Adrenal gland (tissue), 12 donors: Measurements from ENCODE around the gene OPCML. TPM values are rescaled to one million over a fixed set of nuclear protein-coding genes. Genes with fewer than 3 reads are reported as not detected.

ENCODE experiments used
- DNase-seq, 7 donors: peaks; one replicate each; pipeline ENCODE4 v3.0.0-alpha.2; 2019 to 2020
- H3K27ac ChIP-seq, 5 donors: fragments of 200-600 bp; sonication (generic) in 4 of 5; 1 replicate in 3 of 5; 2 replicates in 2 of 5; pipeline versions ENCODE4 v1.5.1 to v1.8.0; 2016 to 2020; ENCODE audit warnings: mild to moderate bottlenecking in 1 of 5
- H3K27me3 ChIP-seq: fragments of 200-600 bp; 2 replicates; pipeline ENCODE4 v1.8.0; 2021
- H3K36me3 ChIP-seq, 2 donors: fragments of 200-600 bp; replicated peaks in 1 of 2; 1 replicate in 1 of 2; 2 replicates in 1 of 2; pipeline versions ENCODE4 v1.5.1 to v1.8.0; 2018 to 2022
- H3K4me1 ChIP-seq, 2 donors: fragments of 200-600 bp; replicated peaks in 1 of 2; 1 replicate in 1 of 2; 2 replicates in 1 of 2; pipeline versions ENCODE4 v1.5.1 to v1.8.0; 2018 to 2021
- H3K4me3 ChIP-seq, 4 donors: fragments of 200-600 bp; sonication (generic) in 3 of 4; one replicate each; pipeline ENCODE4 v1.5.1; 2016 to 2018
- H3K9me3 ChIP-seq, 3 donors: fragments of 200-600 bp; sonication (generic) in 1 of 3; replicated peaks in 1 of 3; 1 replicate in 2 of 3; 2 replicates in 1 of 3; pipeline versions ENCODE4 v1.5.1 to v1.8.0; 2016 to 2021
- POLR2A ChIP-seq, 2 donors: fragments of 450-650 bp; IDR thresholded peaks; one replicate each; pipeline ENCODE4 v1.6.1; 2017; ENCODE audit warnings: antibody characterized with exemption in 2 of 2, mild to moderate bottlenecking in 2 of 2, moderate library complexity in 1 of 2
- WGBS, 4 donors: extraction: QIAGEN DNeasy Blood & Tissue Kit in 2 of 4; methylation state at CpG; one replicate each; pipeline versions ENCODE4 v1.1.5 to v1.1.7; 2013 to 2017; 5-methylcytosine and 5-hydroxymethylcytosine counted together
- intact Hi-C, 2 donors: fragments of 100-400 bp; cut with DNase I; formaldehyde crosslinking; loops; one replicate each; pipeline versions ENCODE4 v1.14.1 to v1.15.0; 2022 to 2023
- polyA plus RNA-seq, 3 donors: library from polyadenylated mRNA; stranded (reverse); fragments of 200-250 nt in 2 of 3; fragments of 350-450 nt in 1 of 3; fragmentation: Illumina TruSeq in 1 of 3; extraction: RNeasy Lipid Tissue Mini Kit (QIAGEN cat#74804) in 1 of 3; gene quantifications; one replicate each; pipeline ENCODE4 v1.2.3, GENCODE V29; 2013 to 2014
- total RNA-seq, 9 donors: library from RNA; depleted of rRNA in 4 of 9; stranded (reverse); fragments of >200 nt in 4 of 9; fragments of 120-200 nt in 1 of 9; fragmentation: NEBNext Ultra II Directional in 1 of 9; extraction: Animal tissue kit (Norgen Biotek cat#: 25700) in 1 of 9; gene quantifications; one replicate each; pipeline versions ENCODE4 v1.1.0 to v1.2.4, GENCODE V29; 2013 to 2023
- TF ChIP-seq, protein P1 (sequence below), 6 experiments: fragments of 450-650 bp in 4 of 6; fragments of 200-600 bp in 2 of 6; sonication (generic) in 1 of 6; IDR thresholded peaks; 1 replicate in 5 of 6; 2 replicates in 1 of 6; pipeline versions ENCODE4 v1.5.1 to v1.8.0; 2016 to 2021; ENCODE audit warnings: antibody characterized with exemption in 6 of 6, mild to moderate bottlenecking in 2 of 6, moderate library complexity in 1 of 6
- donor health status: healthy with polysubstance abuse.
- donor health status: Bipolar disorder and iron deficiency.
- donor health status: DM: yes; HTN: yes; CAD: no.
- donor health status: DM: no; HTN: no; CAD: no.
- donor health status: DM: no; HTN: no; CAD: no.
- donor health status: DM: yes; HTN: yes; CAD: no.

Gene OPCML
- total and polyA plus RNA-seq, 12 donors = 0.10 to 5.5 (median 0.72) TPM; not detected in 5

DNA sequence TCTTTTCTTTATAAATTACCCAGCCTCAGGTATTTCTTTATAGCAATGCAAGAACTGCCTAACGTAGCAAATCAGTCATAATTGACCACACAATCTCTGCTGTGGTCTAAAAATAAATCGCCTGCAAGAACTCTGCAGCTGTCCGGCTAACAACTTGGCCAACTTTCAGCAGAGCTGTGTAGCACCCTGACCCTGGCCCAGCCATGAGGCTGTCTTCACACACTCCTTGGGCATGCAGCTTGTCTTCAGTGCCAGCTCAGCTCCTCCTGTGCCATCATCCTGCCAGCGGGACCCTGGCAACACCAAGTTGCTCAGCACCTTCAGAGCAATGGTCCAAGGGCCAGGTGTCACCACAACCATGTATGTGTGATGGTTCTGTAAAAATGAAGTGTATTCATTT, 355.6 kb downstream of the OPCML start:
- WGBS, 4 donors = 71 to 83% (median 79%) methylated on average over 4 of the region's 4 CpGs
- intact Hi-C loops = no loop called here
- Histone ChIP-seq H3K9me3 (no peaks in the 10 kb centered on the region), H3K36me3 (no peaks in the 10 kb centered on the region), H3K27ac (no peak overlapping the region), H3K4me1 (no peaks in the 10 kb centered on the region), H3K27me3 (peaks cover 3% of the 10 kb centered on the region), H3K4me3 (no peak overlapping the region)
- TF ChIP-seq, protein P1, sequence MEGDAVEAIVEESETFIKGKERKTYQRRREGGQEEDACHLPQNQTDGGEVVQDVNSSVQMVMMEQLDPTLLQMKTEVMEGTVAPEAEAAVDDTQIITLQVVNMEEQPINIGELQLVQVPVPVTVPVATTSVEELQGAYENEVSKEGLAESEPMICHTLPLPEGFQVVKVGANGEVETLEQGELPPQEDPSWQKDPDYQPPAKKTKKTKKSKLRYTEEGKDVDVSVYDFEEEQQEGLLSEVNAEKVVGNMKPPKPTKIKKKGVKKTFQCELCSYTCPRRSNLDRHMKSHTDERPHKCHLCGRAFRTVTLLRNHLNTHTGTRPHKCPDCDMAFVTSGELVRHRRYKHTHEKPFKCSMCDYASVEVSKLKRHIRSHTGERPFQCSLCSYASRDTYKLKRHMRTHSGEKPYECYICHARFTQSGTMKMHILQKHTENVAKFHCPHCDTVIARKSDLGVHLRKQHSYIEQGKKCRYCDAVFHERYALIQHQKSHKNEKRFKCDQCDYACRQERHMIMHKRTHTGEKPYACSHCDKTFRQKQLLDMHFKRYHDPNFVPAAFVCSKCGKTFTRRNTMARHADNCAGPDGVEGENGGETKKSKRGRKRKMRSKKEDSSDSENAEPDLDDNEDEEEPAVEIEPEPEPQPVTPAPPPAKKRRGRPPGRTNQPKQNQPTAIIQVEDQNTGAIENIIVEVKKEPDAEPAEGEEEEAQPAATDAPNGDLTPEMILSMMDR (IDR thresholded peaks at IDR 0.05) = no peak
- no peak for TF ChIP-seq POLR2A (IDR thresholded peaks at IDR 0.05)
- no peak for DNase-seq

- Histone ChIP-seq H3K4me1 (no peaks in the 10 kb centered on the region), H3K9me3 (no peaks in the 10 kb centered on the region), H3K4me3 (no peak overlapping the region), H3K27ac (no peak overlapping the region), H3K27me3 (peaks cover 3% of the 10 kb centered on the region), H3K36me3 (no peaks in the 10 kb centered on the region)
- 60 to 78% (median 67%) methylated on average over 2 of the region's 2 CpGs for WGBS, 4 donors
- TF ChIP-seq, protein P1 (IDR thresholded peaks at IDR 0.05) = no peak
- no peak for TF ChIP-seq POLR2A (IDR thresholded peaks at IDR 0.05)
- DNase-seq = no peak
- intact Hi-C loops = no loop called here
These were observed 357.2 kb downstream of the OPCML start for GRCh38 chr11:133175103-133175502.

DNA sequence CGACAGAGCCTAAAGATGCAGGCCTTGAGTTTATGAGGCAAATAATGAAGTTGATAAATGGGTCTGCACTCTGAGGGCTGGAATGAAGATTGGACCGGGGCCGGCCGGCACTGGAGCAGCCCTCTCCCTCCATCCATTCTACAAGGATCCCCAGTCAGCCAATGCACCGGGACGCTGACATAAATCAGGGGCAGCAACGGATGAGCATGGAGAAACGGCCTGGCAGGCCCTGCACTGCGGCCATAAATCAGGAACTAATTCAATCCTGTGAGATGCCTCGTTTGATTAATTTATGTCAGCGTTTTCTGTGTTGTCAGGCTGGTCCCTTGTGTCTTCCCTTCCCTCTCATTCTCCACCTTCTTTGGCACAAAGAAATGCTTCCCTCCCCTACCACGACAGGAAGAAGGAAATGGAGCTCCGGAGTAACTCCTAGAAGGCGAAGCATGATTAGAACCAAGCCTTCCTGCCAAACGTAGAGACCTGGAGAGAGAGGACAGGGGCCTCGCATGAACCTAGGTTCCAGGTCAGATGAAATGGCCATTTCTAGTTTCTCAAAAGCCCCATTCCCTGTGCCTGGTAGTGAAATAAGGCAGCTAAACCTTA, 358.4 kb downstream of the OPCML start:
- H3K27ac ChIP-seq = no peak overlapping the region
- intact Hi-C loops = no loop called here
- no peak overlapping the region for H3K4me3 ChIP-seq
- TF ChIP-seq, protein P1 (IDR thresholded peaks at IDR 0.05) = no peak
- TF ChIP-seq POLR2A (IDR thresholded peaks at IDR 0.05) = no peak
- DNase-seq = no peak
- no peaks in the 10 kb centered on the region for H3K4me1 ChIP-seq
- 29 to 35% (median 32%) methylated on average over 12 to 16 of the region's 16 CpGs for WGBS, 4 donors
- no peaks in the 10 kb centered on the region for H3K27me3 ChIP-seq
- H3K9me3 ChIP-seq = no peaks in the 10 kb centered on the region
- no peaks in the 10 kb centered on the region for H3K36me3 ChIP-seq

GRCh38 chr11:133172349-133172748, 360.0 kb downstream of the OPCML start:
- Histone ChIP-seq H3K9me3 (no peaks in the 10 kb centered on the region), H3K27ac (no peak overlapping the region), H3K4me3 (no peak overlapping the region), H3K36me3 (no peaks in the 10 kb centered on the region), H3K27me3 (no peaks in the 10 kb centered on the region), H3K4me1 (no peaks in the 10 kb centered on the region)
- WGBS, 4 donors = 70 to 72% (median 71%) methylated on average over 5 of the region's 5 CpGs
- no peak for DNase-seq
- intact Hi-C loops = no loop called here
- no peak for TF ChIP-seq POLR2A (IDR thresholded peaks at IDR 0.05)
- TF ChIP-seq, protein P1 (IDR thresholded peaks at IDR 0.05) = no peak
